ENCODE data around the gene KRTAP3-3.
"Not testable (repeated sequence)": the region's sequence is repeated elsewhere in the genome, so short reads cannot be mapped to it uniquely, and the experiment has no call there.

Gene KRTAP3-3

DNA sequence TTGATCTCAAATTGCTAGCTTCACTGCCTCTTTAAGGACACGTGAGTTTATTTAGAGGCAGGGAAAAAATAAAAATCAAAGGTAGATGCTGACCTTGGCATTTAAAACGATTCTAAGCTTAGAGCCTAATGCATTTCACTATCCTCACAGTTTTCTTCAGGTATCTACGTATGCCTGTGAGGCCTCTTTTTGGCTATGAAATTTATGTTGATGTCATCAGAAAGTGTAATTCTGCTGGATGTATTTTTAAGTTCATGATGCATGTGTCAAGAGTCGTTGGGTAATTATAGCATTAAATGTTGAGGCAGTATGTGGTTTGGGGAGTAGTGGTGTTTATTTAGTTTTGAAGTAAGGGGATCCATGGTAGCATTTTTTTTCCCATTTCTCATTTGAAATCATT lies 10.0 kb upstream of the KRTAP3-3 start:
- DNase-seq: no peak

- no peak for DNase-seq
Observed at GRCh38 chr17:41002814-41003213, 8.8 kb upstream of the KRTAP3-3 start.

GRCh38 chr17:41001795-41002194 lies 7.8 kb upstream of the KRTAP3-3 start:
- DNase-seq: no peak

DNA sequence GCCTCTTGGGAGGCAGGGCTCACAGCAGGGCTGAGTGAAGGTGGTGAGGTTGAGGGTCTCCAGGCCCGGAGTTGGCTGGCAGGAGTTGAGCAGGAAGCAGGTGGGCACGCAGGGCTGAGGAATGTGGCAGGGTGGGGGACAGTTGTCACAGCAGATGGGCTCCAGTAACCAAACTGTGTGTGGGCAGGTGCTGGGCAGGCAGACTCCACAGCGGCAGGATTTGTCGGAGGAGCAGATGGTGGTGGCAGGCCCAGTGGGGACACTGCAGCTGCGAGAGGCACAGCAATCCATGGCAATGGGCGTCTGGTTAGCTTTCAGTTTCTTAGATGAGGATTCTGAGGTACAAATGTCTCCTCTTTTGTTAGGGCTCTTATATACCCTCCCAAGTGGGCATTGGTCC lies 5.6 kb upstream of the KRTAP3-3 start, which contains the start of gene KRTAP3-2:
TSS of gene KRTAP3-2 (minus strand) at position 344 of the 400 bp plus-strand sequence. CDS start at position 291, 53 bp downstream.
- not testable (repeated sequence) for DNase-seq

- no peak for DNase-seq
Observed at GRCh38 chr17:40997361-40997760, 3.4 kb upstream of the KRTAP3-3 start.

GRCh38 chr17:40996829-40997228 lies 2.9 kb upstream of the KRTAP3-3 start:
- no peak for DNase-seq

GRCh38 chr17:40995116-40995515 lies 1.2 kb upstream of the KRTAP3-3 start:
- no peak for DNase-seq

- DNase-seq: no peak
Observed at GRCh38 chr17:40993084-40993483, 880 bp downstream of the KRTAP3-3 start.

DNA sequence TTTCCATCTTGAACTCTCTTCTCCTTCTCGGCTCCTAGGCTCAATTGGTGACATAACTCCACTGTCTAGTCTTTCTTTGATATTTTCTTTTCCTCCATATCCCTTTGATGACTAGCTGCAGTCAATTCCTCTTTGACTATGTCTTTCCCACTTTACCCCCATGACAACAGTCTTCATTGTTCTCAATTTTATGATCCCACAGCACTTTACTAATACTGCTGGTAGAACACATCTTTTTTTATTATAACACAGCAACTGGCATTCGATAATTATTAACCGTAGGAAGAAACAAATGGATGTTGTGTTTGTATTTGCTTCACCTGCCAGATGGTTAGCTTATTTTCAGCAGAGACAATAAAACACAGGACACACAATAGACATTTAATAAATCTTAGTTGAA lies 1.3 kb downstream of the KRTAP3-3 start:
- no peak for DNase-seq

GRCh38 chr17:40986920-40987319 lies 7.0 kb downstream of the KRTAP3-3 start:
- DNase-seq: no peak

DNA sequence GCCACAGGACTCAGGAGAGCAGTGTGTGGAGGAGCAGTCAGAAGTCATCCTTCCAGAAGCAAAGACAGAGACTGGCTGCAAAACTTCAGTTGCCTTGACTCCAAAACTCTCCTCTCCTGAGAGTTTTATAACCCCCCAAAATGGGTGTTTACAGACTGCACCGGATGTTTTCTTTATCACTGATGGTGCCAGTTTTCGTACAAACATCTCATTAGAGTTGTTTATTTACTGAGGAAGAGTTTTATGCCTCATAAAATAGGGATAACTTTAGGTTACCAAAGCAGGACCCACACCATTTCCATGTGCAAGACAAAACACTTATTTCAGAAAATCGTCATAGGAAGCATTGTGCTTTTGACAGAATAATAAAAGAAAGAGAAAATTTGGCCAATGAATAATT lies 9.7 kb downstream of the KRTAP3-3 start, which contains the start of gene KRT40:
TSS of gene KRT40 (minus strand) at position 101 of the 400 bp plus-strand sequence. CDS start at position 48, 53 bp downstream.
- no peak for DNase-seq

GRCh38 chr17:40981115-40981514 lies 12.8 kb downstream of the KRTAP3-3 start:
- no peak for DNase-seq

DNA sequence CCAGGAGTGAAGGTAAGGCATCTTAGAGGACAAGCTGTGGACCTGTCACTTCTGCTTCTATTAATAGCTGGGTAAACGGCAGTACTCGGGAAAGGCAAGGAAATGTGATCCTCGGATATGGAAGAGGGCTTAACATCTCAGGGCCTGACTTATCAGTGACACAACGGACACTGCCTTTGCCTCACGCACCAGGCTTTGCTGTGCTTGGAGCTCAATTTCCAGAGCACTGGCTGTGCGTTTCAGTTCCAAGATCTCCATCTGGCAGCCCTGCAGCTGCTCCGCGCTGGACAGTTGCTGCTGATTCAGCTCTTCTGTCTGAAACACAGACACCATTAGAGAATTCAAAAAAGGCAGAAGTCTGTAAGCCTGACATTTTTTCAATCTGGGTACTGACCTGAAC lies 13.4 kb downstream of the KRTAP3-3 start:
- no peak for DNase-seq

DNA sequence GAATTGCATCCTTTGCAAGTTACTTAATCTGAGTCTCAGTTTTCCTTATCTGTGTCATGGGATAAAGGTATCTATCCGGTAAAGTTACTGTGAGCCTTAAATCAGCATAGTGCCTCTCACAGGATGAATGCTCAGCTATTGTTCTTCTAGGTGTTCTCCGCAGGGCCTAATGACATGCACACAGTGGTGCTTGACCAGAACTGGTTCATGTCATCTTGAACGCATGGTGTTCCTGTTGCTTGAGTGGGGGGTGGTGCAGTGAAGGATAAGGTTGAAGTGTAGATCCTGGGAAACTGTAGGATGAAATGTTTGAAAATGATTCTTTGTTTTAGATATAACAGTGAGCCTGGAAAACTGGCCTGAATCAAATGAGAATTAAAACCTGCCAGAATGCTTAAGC lies 13.8 kb downstream of the KRTAP3-3 start:
- DNase-seq: no peak

DNA sequence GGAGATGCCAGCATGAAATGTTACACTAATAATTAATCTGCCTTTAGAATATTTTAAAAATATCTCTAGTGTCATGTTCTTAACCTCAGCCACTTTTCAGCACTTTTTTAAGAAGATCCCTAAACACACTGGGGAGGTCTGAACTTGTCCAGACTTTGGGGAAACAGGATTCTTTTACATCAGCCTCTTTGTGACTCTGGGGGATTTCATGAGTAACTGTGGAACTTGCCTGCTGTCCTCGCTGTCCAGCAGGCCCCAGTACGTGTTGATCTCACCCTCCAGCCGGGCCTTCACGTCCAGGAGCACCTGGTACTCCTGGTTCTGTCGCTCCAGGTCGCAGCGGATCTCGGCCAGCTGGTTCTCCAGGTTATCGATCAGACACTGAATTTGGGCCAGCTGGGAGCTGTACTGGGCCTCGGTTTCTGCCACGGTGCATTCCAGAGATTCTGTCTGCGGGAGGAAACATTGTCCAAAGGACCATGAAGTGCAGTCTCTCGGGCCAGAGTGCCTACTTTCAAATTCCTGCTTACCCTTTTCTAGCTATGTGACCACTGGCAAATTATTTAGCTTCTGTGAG lies 15.3 kb downstream of the KRTAP3-3 start:
- DNase-seq: no peak

GRCh38 chr17:40975516-40975915 lies 18.4 kb downstream of the KRTAP3-3 start:
- no peak for DNase-seq

DNA sequence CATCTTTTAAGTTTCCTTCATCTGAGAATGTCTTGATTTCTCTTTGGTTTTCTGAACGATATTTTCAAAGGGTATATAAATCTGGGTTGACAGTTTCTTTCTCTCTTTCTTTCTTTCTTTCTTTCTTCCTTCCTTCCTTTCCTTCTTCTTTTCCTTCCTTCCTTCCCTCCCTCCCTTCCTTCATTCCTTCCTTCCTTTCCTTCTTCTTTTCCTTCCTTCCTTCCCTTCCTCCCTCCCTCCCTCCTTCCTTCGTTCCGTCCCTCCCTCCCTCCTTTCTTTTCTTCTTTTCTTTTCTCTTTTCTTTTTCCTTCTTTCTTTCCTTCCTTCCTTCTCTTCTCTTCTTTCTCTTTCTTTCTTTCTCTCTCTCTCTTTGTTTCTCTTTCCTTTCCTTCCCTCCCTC lies 19.6 kb downstream of the KRTAP3-3 start:
- DNase-seq: no peak

- DNase-seq: no peak
Observed at GRCh38 chr17:40967582-40967981, 26.4 kb downstream of the KRTAP3-3 start.

DNA sequence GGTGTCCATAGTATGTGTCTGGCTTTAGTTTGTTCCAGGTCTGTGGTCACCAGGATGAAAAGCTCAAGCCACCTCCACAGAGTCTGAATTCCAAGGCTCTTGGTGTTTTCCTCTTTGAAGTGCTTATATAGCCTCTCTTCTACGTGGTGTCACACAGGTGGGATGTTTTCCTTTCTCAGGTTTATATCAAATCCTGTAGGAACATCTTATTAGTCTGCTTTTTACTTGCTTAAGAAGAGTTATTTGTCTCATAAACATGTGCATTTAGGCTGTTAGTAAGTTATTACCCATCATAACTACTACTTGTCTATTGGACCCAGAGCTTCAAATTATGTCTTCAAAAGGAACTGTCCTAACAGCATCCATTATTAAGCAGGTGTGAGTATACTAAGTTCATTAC lies 27.1 kb downstream of the KRTAP3-3 start, which contains the start of gene KRT39:
TSS of gene KRT39 (minus strand) at position 101 of the 400 bp plus-strand sequence. CDS start at position 9, 92 bp downstream.
- no peak for DNase-seq

DNA sequence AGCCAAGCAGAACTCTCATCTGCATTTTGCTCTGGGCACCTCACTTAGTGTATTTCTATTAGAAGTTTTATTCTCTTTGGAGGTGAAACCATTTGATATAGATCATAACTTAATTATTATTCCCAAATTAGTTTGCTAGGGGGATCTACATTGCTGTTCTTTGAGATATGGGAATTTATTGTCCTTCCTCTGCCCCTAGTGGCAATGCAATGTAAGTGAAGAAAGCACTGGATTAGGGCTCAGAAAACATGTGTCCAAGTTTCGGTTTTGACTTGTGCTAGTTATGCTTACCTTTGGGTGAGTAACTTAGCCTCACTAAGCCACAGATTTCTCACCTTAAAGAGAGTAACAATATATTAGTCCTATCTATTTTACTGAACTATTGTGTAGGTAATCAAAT lies 30.1 kb downstream of the KRTAP3-3 start:
- DNase-seq: no peak

GRCh38 chr17:40962059-40962561 lies 31.9 kb downstream of the KRTAP3-3 start:
- no peak for DNase-seq

- no peak for DNase-seq
Observed at GRCh38 chr17:40961591-40961990, 32.4 kb downstream of the KRTAP3-3 start.

DNA sequence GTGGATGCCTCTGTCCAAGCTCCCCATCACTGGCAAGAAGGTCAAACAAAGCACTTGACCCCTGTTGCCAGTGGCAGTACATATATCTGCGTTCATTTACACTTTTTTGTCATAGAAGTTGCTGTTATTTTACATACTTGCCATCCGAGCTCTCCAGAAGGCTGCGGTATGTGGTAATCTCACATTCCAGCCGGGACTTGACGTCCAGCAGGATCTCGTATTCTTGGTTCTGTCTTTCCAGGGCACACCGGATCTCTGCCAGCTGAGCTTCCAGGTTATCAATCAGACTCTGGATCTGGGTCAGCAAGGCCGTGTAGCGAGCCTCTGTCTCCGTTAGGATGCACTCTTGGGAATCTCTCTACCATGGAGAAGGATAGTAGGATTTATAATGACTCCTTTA lies 33.8 kb downstream of the KRTAP3-3 start:
- DNase-seq: no peak

GRCh38 chr17:40958086-40958953 lies 35.6 kb downstream of the KRTAP3-3 start:
- DNase-seq: no peak
